ENCODE measurements around the gene DDHD1.

DNA sequence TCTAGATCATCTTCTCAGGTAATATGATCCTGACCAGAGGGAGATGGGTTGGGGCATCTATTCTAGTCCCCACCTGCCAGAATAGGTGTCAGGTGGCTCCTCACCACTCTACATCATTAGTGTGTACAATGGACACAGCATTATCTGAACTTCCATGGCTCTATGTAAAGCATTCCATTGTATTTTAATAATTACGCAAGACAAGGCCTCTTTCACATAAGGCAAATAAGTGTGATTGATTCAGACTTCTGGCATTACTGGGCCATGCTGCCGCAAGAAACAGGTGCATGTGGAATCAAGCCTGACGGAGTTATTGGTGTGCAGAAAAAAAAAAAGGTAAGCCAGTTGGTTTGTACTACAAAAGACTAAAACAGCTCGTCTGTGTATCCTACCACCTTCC, 3.1 kb upstream of the DDHD1 start:
- TF ChIP-seq CTCF (conservative IDR thresholded peaks at IDR 0.05; ENCODE audit: low read depth, low read length): no peak
- no peak for TF ChIP-seq EZH2phosphoT487 (IDR thresholded peaks at IDR 0.05; ENCODE audit: borderline replicate concordance, low read length)
